SK-N-SH treated with all-trans-retinoic acid at 6 μM for 48 hours (cell line): ENCODE results near the gene ATG2B.

Source experiments
- OSR1 ChIP-seq: fragments of 250-450 bp; sonication (Bioruptor Pico); IDR thresholded peaks from 2 replicates; pipeline ENCODE4 v1.8.0; 2022; ENCODE audit warnings: moderate library complexity, mild to moderate bottlenecking, inconsistent platforms
- PATZ1 ChIP-seq: fragments of 250-450 bp; sonication (Bioruptor Pico); IDR thresholded peaks from 2 replicates; pipeline ENCODE4 v1.8.0; 2020; ENCODE audit warnings: mild to moderate bottlenecking, moderate library complexity, borderline replicate concordance
- TSHZ2 ChIP-seq: fragments of 250-450 bp; sonication (Bioruptor Pico); IDR thresholded peaks from 2 replicates; pipeline ENCODE4 v1.5.0; 2020; ENCODE audit warnings: mild to moderate bottlenecking, moderate library complexity

GRCh38 chr14:96287856-96288255 lies 75.3 kb downstream of the ATG2B start:
- TF ChIP-seq PATZ1 (no peak), TSHZ2 (no peak), OSR1 (CRISPR knock-in tag) (no peak)
